ENCODE measurements around the gene SLC22A23. TPM values are rescaled to one million over a fixed set of nuclear protein-coding genes. Genes with fewer than 3 reads are reported as not detected.

The SLC22A23 gene
- total RNA-seq, 2 experiments from 2014 or later = 13.4 to 13.6 TPM

GRCh38 chr6:3325210-3325609 lies 131.6 kb downstream of the SLC22A23 start:
- intact Hi-C loops (cut with DNase I, micrococcal nuclease) = no loop called here
- Mint-ChIP-seq H3K4me3 (no peak overlapping the region), H3K27ac (no peak overlapping the region), H3K9me3 (no peaks in the 10 kb centered on the region), H3K36me3 (ENCODE audit: low read depth) (no peaks in the 10 kb centered on the region), H3K27me3 (no peaks in the 10 kb centered on the region), H3K4me1 (ENCODE audit: low read depth) (no peaks in the 10 kb centered on the region)
- no peaks in the 10 kb centered on the region for H3K4me1 ChIP-seq (ENCODE audit: insufficient read depth, low read length)
- DNase-seq = no peak
- ATAC-seq (ENCODE audit: poor library complexity) = no peak
- no peak for TF ChIP-seq CTCF (IDR thresholded peaks at IDR 0.05)
- POLR2A ChIA-PET = interaction anchor here (0.6 kb wide), 1 partner anchor 80 kb away, joined by 3 read pairs; no protein-coding TSS in a partner anchor
- H3K36me3 ChIP-seq (ENCODE audit: insufficient read depth, low read length) = no peaks in the 10 kb centered on the region
- no peak overlapping the region for H3K27ac ChIP-seq (ENCODE audit: low read depth in 1 of 2, low read length in 2 of 2)
- no peaks in the 10 kb centered on the region for H3K9me3 ChIP-seq (ENCODE audit: control insufficient read depth in 1 of 2, insufficient read depth in 1 of 2, low read length in 2 of 2)
- CTCF ChIA-PET = no interaction called here
- no peaks in the 10 kb centered on the region for H3K27me3 ChIP-seq (ENCODE audit: control insufficient read depth in 1 of 2, insufficient read depth in 2 of 2, low read length in 2 of 2)
- no peak overlapping the region for H3K4me3 ChIP-seq (ENCODE audit: low read length)

- H3K4me1 Mint-ChIP-seq (ENCODE audit: low read depth) = peaks cover under 1% of the 10 kb centered on the region
- TF ChIP-seq CTCF (IDR thresholded peaks at IDR 0.05) = no peak
- H3K4me3 ChIP-seq (ENCODE audit: low read length) = no peak overlapping the region
- no peak overlapping the region for H3K4me3 Mint-ChIP-seq
- DNase-seq (peak in 2 of 14 experiments; percentile 39 to 46), ATAC-seq (ENCODE audit: poor library complexity) (no peak)
- H3K9me3 ChIP-seq (ENCODE audit: control insufficient read depth in 1 of 2, insufficient read depth in 1 of 2, low read length in 2 of 2) = no peaks in the 10 kb centered on the region
- H3K36me3 Mint-ChIP-seq (ENCODE audit: low read depth) = no peaks in the 10 kb centered on the region
- POLR2A ChIA-PET = interaction anchor here (0.6 kb wide), 1 partner anchor 81 kb away, joined by 3 read pairs; no protein-coding TSS in a partner anchor
- H3K36me3 ChIP-seq (ENCODE audit: insufficient read depth, low read length) = no peaks in the 10 kb centered on the region
- H3K27me3 Mint-ChIP-seq = no peaks in the 10 kb centered on the region
- H3K27ac Mint-ChIP-seq = no peak overlapping the region
- H3K9me3 Mint-ChIP-seq = no peaks in the 10 kb centered on the region
- no peak overlapping the region for H3K27ac ChIP-seq (ENCODE audit: low read depth in 1 of 2, low read length in 2 of 2)
- no peaks in the 10 kb centered on the region for H3K4me1 ChIP-seq (ENCODE audit: insufficient read depth, low read length)
- intact Hi-C loops (cut with DNase I, micrococcal nuclease) = no loop called here
- H3K27me3 ChIP-seq (ENCODE audit: control insufficient read depth in 1 of 2, insufficient read depth in 2 of 2, low read length in 2 of 2) = no peaks in the 10 kb centered on the region
- CTCF ChIA-PET = no interaction called here
These were observed 132.4 kb downstream of the SLC22A23 start for GRCh38 chr6:3324262-3324942.

GRCh38 chr6:3323696-3324261 lies 133.1 kb downstream of the SLC22A23 start:
- ATAC-seq (ENCODE audit: poor library complexity) = no peak
- H3K4me1 ChIP-seq (ENCODE audit: insufficient read depth, low read length) = peaks cover 1% of the 10 kb centered on the region
- peaks cover 6% of the 10 kb centered on the region for H3K4me1 Mint-ChIP-seq (ENCODE audit: low read depth)
- H3K4me3 Mint-ChIP-seq = no peak overlapping the region
- no peak overlapping the region for H3K27ac ChIP-seq (ENCODE audit: low read depth in 1 of 2, low read length in 2 of 2)
- DNase-seq = no peak
- no peaks in the 10 kb centered on the region for H3K9me3 ChIP-seq (ENCODE audit: control insufficient read depth in 1 of 2, insufficient read depth in 1 of 2, low read length in 2 of 2)
- no peaks in the 10 kb centered on the region for H3K36me3 ChIP-seq (ENCODE audit: insufficient read depth, low read length)
- no peak overlapping the region for H3K27ac Mint-ChIP-seq
- POLR2A ChIA-PET = no interaction called here
- intact Hi-C loops (cut with DNase I, micrococcal nuclease) = no loop called here
- H3K36me3 Mint-ChIP-seq (ENCODE audit: low read depth) = no peaks in the 10 kb centered on the region
- H3K27me3 Mint-ChIP-seq = no peaks in the 10 kb centered on the region
- H3K9me3 Mint-ChIP-seq = no peaks in the 10 kb centered on the region
- H3K27me3 ChIP-seq (ENCODE audit: control insufficient read depth in 1 of 2, insufficient read depth in 2 of 2, low read length in 2 of 2) = no peaks in the 10 kb centered on the region
- H3K4me3 ChIP-seq (ENCODE audit: low read length) = no peak overlapping the region
- CTCF ChIA-PET = no interaction called here
- no peak for TF ChIP-seq CTCF (IDR thresholded peaks at IDR 0.05)
